Measurements from ENCODE around the gene HMGCS1. TPM values are rescaled to one million over a fixed set of nuclear protein-coding genes. Genes with fewer than 3 reads are reported as not detected.
"Not testable (repeated sequence)": the region's sequence is repeated elsewhere in the genome, so short reads cannot be mapped to it uniquely, and the experiment has no call there.

The HMGCS1 gene
- total RNA-seq, 2 experiments from 2014 or later: 43.3 to 52.7 TPM

GRCh38 chr5:43336159-43336558 is 22.9 kb upstream of the HMGCS1 start:
- TF ChIP-seq, protein P1, sequence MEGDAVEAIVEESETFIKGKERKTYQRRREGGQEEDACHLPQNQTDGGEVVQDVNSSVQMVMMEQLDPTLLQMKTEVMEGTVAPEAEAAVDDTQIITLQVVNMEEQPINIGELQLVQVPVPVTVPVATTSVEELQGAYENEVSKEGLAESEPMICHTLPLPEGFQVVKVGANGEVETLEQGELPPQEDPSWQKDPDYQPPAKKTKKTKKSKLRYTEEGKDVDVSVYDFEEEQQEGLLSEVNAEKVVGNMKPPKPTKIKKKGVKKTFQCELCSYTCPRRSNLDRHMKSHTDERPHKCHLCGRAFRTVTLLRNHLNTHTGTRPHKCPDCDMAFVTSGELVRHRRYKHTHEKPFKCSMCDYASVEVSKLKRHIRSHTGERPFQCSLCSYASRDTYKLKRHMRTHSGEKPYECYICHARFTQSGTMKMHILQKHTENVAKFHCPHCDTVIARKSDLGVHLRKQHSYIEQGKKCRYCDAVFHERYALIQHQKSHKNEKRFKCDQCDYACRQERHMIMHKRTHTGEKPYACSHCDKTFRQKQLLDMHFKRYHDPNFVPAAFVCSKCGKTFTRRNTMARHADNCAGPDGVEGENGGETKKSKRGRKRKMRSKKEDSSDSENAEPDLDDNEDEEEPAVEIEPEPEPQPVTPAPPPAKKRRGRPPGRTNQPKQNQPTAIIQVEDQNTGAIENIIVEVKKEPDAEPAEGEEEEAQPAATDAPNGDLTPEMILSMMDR (IDR thresholded peaks at IDR 0.05): no peak
- intact Hi-C loops (cut with DNase I, micrococcal nuclease): no loop called here
- ChIA-PET POLR2A (no interaction called here), CTCF (no interaction called here)
- Mint-ChIP-seq H3K4me3 (no peak overlapping the region), H3K9me3 (peaks cover 16% of the 10 kb centered on the region), H3K36me3 (ENCODE audit: low read depth) (peaks cover 7% of the 10 kb centered on the region), H3K27me3 (peaks cover 22% of the 10 kb centered on the region), H3K4me1 (ENCODE audit: low read depth) (no peaks in the 10 kb centered on the region), H3K27ac (no peak overlapping the region)
- DNase-seq: no peak
- H3K36me3 ChIP-seq (ENCODE audit: insufficient read depth, low read length): no peaks in the 10 kb centered on the region
- no peak overlapping the region for H3K27ac ChIP-seq (ENCODE audit: low read depth in 1 of 2, low read length in 2 of 2)
- H3K4me1 ChIP-seq (ENCODE audit: insufficient read depth, low read length): no peaks in the 10 kb centered on the region
- ATAC-seq (ENCODE audit: poor library complexity): no peak
- no peak overlapping the region for H3K4me3 ChIP-seq (ENCODE audit: low read length)
- peaks cover 11 to 12% of the 10 kb centered on the region in 2 experiments for H3K9me3 ChIP-seq (ENCODE audit: control insufficient read depth in 1 of 2, insufficient read depth in 1 of 2, low read length in 2 of 2)
- H3K27me3 ChIP-seq (ENCODE audit: control insufficient read depth in 1 of 2, insufficient read depth in 2 of 2, low read length in 2 of 2): peaks cover 0 to 1% of the 10 kb centered on the region in 2 experiments

DNA sequence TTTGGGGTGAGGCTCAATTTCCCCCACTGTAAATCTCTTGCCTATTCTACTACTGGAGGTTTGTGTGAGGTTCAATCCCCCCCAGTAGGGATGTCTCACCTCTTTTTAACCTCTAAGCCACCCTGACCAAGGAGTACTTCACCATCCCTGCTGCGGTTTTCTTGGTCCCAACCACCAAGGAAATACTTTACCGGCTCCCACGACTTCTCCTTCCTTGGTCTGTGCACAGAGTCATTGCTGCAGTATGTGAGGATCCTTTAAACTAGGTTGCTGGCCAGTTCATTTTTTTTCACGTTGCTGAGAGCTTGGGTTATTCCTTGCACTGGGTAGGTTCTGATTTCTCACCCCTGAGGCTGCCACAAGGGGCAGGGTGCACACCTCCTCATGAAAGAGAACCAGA is 22.5 kb upstream of the HMGCS1 start:
- POLR2A ChIA-PET: no interaction called here
- Mint-ChIP-seq H3K27me3 (peaks cover 22% of the 10 kb centered on the region), H3K9me3 (peaks cover 16% of the 10 kb centered on the region), H3K27ac (no peak overlapping the region), H3K4me3 (no peak overlapping the region), H3K4me1 (ENCODE audit: low read depth) (no peaks in the 10 kb centered on the region), H3K36me3 (ENCODE audit: low read depth) (peaks cover 7% of the 10 kb centered on the region)
- DNase-seq (no peak), ATAC-seq (ENCODE audit: poor library complexity) (no peak)
- Histone ChIP-seq H3K27me3 (ENCODE audit: control insufficient read depth in 1 of 2, insufficient read depth in 2 of 2, low read length in 2 of 2) (peaks cover 0 to 3% of the 10 kb centered on the region in 2 experiments), H3K9me3 (ENCODE audit: control insufficient read depth in 1 of 2, insufficient read depth in 1 of 2, low read length in 2 of 2) (peaks cover 8 to 11% of the 10 kb centered on the region in 2 experiments), H3K36me3 (ENCODE audit: insufficient read depth, low read length) (no peaks in the 10 kb centered on the region), H3K4me3 (ENCODE audit: low read length) (no peak overlapping the region), H3K4me1 (ENCODE audit: insufficient read depth, low read length) (no peaks in the 10 kb centered on the region), H3K27ac (ENCODE audit: low read depth in 1 of 2, low read length in 2 of 2) (no peak overlapping the region)
- CTCF ChIA-PET: no interaction called here
- intact Hi-C loops (cut with DNase I, micrococcal nuclease): no loop called here
- TF ChIP-seq, protein P1 (IDR thresholded peaks at IDR 0.05): no peak

- peaks cover 15% of the 10 kb centered on the region for H3K27me3 Mint-ChIP-seq
- ATAC-seq (ENCODE audit: poor library complexity) (no peak), DNase-seq (no peak)
- peaks cover 12% of the 10 kb centered on the region for H3K9me3 Mint-ChIP-seq
- Histone ChIP-seq H3K36me3 (ENCODE audit: insufficient read depth, low read length) (no peaks in the 10 kb centered on the region), H3K27ac (ENCODE audit: low read depth in 1 of 2, low read length in 2 of 2) (no peak overlapping the region), H3K27me3 (ENCODE audit: control insufficient read depth in 1 of 2, insufficient read depth in 2 of 2, low read length in 2 of 2) (peaks cover 0 to 3% of the 10 kb centered on the region in 2 experiments), H3K4me1 (ENCODE audit: insufficient read depth, low read length) (no peaks in the 10 kb centered on the region), H3K4me3 (ENCODE audit: low read length) (no peak overlapping the region), H3K9me3 (ENCODE audit: control insufficient read depth in 1 of 2, insufficient read depth in 1 of 2, low read length in 2 of 2) (peaks cover 11 to 14% of the 10 kb centered on the region in 2 experiments)
- H3K36me3 Mint-ChIP-seq (ENCODE audit: low read depth): peaks cover 4% of the 10 kb centered on the region
- ChIA-PET CTCF (no interaction called here), POLR2A (no interaction called here)
- intact Hi-C loops (cut with DNase I, micrococcal nuclease): no loop called here
- TF ChIP-seq, protein P1 (IDR thresholded peaks at IDR 0.05): no peak
- no peaks in the 10 kb centered on the region for H3K4me1 Mint-ChIP-seq (ENCODE audit: low read depth)
- no peak overlapping the region for H3K27ac Mint-ChIP-seq
- H3K4me3 Mint-ChIP-seq: no peak overlapping the region
Measured at GRCh38 chr5:43332401-43332800, 19.2 kb upstream of the HMGCS1 start.

GRCh38 chr5:43325624-43326023 is 12.4 kb upstream of the HMGCS1 start:
- H3K36me3 ChIP-seq (ENCODE audit: insufficient read depth, low read length); H3K4me3 ChIP-seq (ENCODE audit: low read length); H3K27me3 Mint-ChIP-seq; H3K36me3 Mint-ChIP-seq (ENCODE audit: low read depth); H3K9me3 Mint-ChIP-seq; H3K27ac Mint-ChIP-seq; H3K4me1 Mint-ChIP-seq (ENCODE audit: low read depth); POLR2A ChIA-PET; H3K4me1 ChIP-seq (ENCODE audit: insufficient read depth, low read length); H3K9me3 ChIP-seq (ENCODE audit: control insufficient read depth in 1 of 2, insufficient read depth in 1 of 2, low read length in 2 of 2); CTCF ChIA-PET; H3K27ac ChIP-seq (ENCODE audit: low read depth in 1 of 2, low read length in 2 of 2); H3K27me3 ChIP-seq (ENCODE audit: control insufficient read depth in 1 of 2, insufficient read depth in 2 of 2, low read length in 2 of 2); H3K4me3 Mint-ChIP-seq; ATAC-seq (ENCODE audit: poor library complexity); DNase-seq; intact Hi-C loops (cut with DNase I, micrococcal nuclease): not testable (repeated sequence)

GRCh38 chr5:43323488-43323887 is 10.3 kb upstream of the HMGCS1 start:
- H3K27me3 ChIP-seq (ENCODE audit: control insufficient read depth in 1 of 2, insufficient read depth in 2 of 2, low read length in 2 of 2); H3K9me3 ChIP-seq (ENCODE audit: control insufficient read depth in 1 of 2, insufficient read depth in 1 of 2, low read length in 2 of 2); H3K27ac ChIP-seq (ENCODE audit: low read depth in 1 of 2, low read length in 2 of 2); H3K4me3 ChIP-seq (ENCODE audit: low read length); H3K36me3 ChIP-seq (ENCODE audit: insufficient read depth, low read length); intact Hi-C loops (cut with DNase I, micrococcal nuclease); ATAC-seq (ENCODE audit: poor library complexity); POLR2A ChIA-PET; CTCF ChIA-PET; H3K4me1 ChIP-seq (ENCODE audit: insufficient read depth, low read length); DNase-seq; H3K4me3 Mint-ChIP-seq; H3K27me3 Mint-ChIP-seq; H3K4me1 Mint-ChIP-seq (ENCODE audit: low read depth); H3K27ac Mint-ChIP-seq; H3K36me3 Mint-ChIP-seq (ENCODE audit: low read depth); H3K9me3 Mint-ChIP-seq: not testable (repeated sequence)
